NOMO-1 treated with DMSO at 0.1 percent for 48 hours (cell line): ENCODE measurements around the gene IKZF3.
"Not testable (repeated sequence)": the region's sequence is repeated elsewhere in the genome, so short reads cannot be mapped to it uniquely, and the experiment has no call there.

ENCODE experiments used
- DNase-seq: peaks from one replicate; lab custom pipeline; 2025; ENCODE audit not compliant: unreplicated experiment; lab: John Stamatoyannopoulos, UW

Gene IKZF3

GRCh38 chr17:39742126-39742855 lies 121.8 kb downstream of the IKZF3 start:
- DNase-seq = no peak

GRCh38 chr17:39740357-39741111 lies 123.6 kb downstream of the IKZF3 start:
- no peak for DNase-seq

- no peak for DNase-seq
Observed at GRCh38 chr17:39739885-39740356, 124.2 kb downstream of the IKZF3 start.

- no peak for DNase-seq
Observed at GRCh38 chr17:39738983-39739884, 124.9 kb downstream of the IKZF3 start.

- DNase-seq = no peak
Observed at GRCh38 chr17:39738568-39738901, 125.6 kb downstream of the IKZF3 start.

- DNase-seq = no peak
Observed at GRCh38 chr17:39737760-39738567, 126.1 kb downstream of the IKZF3 start, which contains the start of gene GRB7. Gene GRB7, plus strand, starts transcription at chr17:39737938. Its CDS starts 4,364 bp downstream, at chr17:39742302.

- no peak for DNase-seq
Observed at GRCh38 chr17:39737206-39737759, 126.8 kb downstream of the IKZF3 start.

GRCh38 chr17:39736319-39737165 lies 127.6 kb downstream of the IKZF3 start:
- DNase-seq = no peak

- no peak for DNase-seq
Observed at GRCh38 chr17:39735882-39736281, 128.2 kb downstream of the IKZF3 start.

- DNase-seq = no peak
Observed at GRCh38 chr17:39732586-39732985, 131.5 kb downstream of the IKZF3 start.

- DNase-seq = peak; percentile 69
Observed at GRCh38 chr17:39730095-39730921, 133.8 kb downstream of the IKZF3 start, which contains the start of gene MIEN1. Gene MIEN1, minus strand, starts transcription at chr17:39730532. Its CDS starts 37 bp downstream, at chr17:39730495.

- DNase-seq = no peak
Observed at GRCh38 chr17:39729280-39729851, 134.7 kb downstream of the IKZF3 start.

GRCh38 chr17:39727556-39727955 lies 136.6 kb downstream of the IKZF3 start:
- DNase-seq = no peak

GRCh38 chr17:39726617-39727016 lies 137.5 kb downstream of the IKZF3 start:
- no peak for DNase-seq

GRCh38 chr17:39725923-39726322 lies 138.2 kb downstream of the IKZF3 start:
- DNase-seq = not testable (repeated sequence)

GRCh38 chr17:39724731-39725130 lies 139.4 kb downstream of the IKZF3 start:
- DNase-seq = no peak

- no peak for DNase-seq
Observed at GRCh38 chr17:39722965-39723848, 140.9 kb downstream of the IKZF3 start.
